Measurements from ENCODE around the gene PILRA.
"Not testable (repeated sequence)": the region's sequence is repeated elsewhere in the genome, so short reads cannot be mapped to it uniquely, and the experiment has no call there.

Gene PILRA

DNA sequence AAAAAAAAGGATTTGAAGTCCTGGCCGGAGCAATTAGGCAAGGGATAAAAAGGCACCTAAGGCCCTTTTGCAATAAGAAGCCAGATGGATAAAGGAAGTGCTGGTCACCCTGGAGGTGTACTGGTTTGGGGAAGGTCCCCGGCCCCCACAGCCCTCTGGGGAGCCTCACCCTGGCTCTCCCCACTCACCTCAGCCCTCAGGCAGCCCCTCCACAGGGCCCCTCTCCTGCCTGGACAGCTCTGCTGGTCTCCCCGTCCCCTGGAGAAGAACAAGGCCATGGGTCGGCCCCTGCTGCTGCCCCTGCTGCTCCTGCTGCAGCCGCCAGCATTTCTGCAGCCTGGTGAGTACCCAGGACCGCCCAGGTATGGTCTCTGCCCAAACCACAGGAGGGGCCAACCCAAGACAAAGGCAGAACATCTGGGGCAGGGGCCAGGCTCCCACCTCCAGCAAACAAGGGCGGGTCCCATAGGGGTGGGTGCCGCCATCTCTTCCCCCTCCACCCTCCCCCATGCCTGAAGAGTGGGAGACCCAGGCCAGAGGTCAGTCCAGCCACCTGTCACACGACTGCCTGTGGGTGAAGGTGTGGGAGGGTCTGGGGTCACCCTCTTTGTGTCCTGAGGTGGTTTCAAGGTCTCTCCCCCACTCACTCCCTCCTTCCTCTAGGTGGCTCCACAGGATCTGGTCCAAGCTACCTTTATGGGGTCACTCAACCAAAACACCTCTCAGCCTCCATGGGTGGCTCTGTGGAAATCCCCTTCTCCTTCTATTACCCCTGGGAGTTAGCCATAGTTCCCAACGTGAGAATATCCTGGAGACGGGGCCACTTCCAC, 15.0 kb upstream of the PILRA start, which contains the start of gene PILRB:
TSS of gene PILRB (plus strand) at position 91 of the 830 bp plus-strand sequence. CDS start at position 277, 186 bp downstream.
- no peak for DNase-seq

DNA sequence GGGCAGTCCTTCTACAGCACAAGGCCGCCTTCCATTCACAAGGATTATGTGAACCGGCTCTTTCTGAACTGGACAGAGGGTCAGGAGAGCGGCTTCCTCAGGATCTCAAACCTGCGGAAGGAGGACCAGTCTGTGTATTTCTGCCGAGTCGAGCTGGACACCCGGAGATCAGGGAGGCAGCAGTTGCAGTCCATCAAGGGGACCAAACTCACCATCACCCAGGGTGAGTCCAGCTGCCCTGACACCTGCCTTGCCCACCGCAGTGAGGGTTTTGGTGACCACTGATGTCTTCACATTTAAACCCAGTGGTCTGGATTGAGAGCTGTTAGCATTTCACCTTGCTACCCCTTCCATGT, 14.5 kb upstream of the PILRA start:
- no peak for DNase-seq

DNA sequence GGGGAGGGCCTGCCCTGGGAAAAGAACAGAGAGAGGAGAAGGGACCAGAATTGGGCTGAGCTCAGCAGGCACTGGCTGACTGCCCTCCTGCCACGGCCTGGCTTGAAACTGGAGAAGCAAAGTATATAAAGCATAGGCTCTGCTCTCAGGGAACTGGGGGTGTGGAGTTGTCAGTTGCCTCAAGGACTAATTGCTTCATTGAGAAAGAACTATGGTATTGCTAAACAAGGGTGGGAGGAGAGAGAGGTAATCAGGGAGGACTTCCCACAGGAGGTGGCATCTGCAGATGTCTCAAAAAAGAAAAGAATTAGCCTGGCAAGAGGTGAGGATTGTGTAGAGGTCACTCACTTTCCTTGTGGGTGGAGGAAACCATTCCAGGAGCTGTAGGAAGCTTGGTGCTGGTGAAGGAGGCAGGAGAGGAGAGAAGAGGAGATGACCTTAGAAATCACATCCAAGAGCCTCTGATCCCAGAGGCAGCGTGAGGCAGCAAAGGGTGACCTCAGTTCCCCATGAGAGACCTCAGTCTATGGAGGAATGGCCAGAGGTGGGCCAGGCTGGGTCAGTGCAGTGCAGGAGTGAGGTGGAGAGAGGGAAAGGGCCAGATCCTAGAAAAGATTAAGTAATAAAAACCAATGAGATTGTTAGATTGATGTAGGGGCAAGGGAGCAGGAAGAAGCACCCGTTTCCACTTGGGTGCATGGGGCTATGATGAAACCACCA, 13.0 kb upstream of the PILRA start:
- no peak for DNase-seq

DNA sequence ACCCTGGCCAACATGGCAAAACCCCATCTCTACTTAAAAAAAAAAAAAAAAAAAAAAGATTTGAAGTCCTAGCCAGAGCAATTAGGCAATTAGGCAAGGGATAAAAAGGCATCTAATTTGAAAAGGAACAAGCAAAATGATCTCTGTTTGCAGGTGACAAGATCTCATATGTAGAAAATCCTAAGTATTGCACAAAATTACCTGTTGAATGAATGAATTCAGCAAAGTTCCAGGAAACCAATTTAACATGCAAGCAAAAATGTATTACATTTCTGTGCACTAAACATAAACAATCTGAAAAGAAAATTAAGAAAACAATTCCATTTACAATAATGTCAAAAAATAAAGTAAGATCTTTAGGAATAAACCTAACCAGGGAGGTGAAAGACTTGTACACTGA, 10.2 kb upstream of the PILRA start:
- no peak for DNase-seq

DNA sequence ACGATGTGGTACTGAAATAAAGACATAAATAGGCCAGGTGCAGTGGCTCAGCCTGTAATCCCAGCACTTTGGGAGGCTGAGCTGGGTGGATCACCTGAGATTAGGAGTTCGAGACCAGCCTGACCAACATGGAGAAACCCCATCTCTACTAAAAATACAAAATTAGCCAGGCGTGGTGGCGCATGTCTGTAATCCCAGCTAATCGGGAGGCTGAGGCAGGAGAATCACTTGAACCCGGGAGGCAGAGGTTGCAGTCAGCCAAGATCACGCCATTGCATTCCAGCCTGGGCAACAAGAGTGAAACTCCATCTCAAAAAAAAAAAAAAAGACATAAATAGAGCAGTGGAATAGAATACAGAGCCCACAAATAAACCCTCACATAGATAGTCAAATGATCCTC, 9.5 kb upstream of the PILRA start:
- DNase-seq, result not testable (repeated sequence)

DNA sequence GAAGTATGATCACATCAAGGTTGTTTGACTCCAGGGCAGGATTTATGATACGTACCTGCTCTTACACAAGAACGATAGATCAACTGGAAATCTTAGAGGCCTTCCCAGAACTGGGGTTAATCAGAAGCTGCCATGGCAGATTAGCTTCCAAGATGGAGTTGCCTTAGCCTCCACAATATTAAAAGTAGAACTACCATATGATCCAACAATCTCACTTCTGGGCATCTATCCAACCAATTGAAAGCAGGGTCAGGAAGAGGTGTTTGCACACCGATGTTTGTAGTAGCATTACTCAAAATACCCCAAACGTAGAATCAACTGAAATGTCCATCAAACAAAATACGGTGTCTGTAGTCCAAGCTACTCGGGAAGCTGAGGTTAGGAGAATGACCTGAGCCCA, 8.8 kb upstream of the PILRA start:
- DNase-seq, result no peak

DNA sequence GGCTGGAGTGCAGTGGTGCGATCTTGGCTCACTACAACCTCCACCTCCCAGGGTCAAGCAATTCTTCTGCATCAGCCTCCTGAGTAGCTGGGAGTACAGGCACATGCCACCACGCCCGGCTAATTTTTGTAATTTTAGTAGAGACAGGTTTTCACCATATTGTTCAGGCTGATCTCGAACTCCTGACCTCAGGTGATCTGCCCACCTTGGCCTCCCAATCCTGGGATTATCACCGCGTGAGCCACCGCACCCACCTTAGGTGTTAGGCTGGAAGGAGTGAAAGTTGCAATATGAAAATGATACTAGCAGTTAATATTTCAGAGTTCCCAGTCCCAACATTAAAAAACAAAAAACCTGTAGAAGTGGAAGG, 7.3 kb upstream of the PILRA start:
- DNase-seq, result not testable (repeated sequence)

DNA sequence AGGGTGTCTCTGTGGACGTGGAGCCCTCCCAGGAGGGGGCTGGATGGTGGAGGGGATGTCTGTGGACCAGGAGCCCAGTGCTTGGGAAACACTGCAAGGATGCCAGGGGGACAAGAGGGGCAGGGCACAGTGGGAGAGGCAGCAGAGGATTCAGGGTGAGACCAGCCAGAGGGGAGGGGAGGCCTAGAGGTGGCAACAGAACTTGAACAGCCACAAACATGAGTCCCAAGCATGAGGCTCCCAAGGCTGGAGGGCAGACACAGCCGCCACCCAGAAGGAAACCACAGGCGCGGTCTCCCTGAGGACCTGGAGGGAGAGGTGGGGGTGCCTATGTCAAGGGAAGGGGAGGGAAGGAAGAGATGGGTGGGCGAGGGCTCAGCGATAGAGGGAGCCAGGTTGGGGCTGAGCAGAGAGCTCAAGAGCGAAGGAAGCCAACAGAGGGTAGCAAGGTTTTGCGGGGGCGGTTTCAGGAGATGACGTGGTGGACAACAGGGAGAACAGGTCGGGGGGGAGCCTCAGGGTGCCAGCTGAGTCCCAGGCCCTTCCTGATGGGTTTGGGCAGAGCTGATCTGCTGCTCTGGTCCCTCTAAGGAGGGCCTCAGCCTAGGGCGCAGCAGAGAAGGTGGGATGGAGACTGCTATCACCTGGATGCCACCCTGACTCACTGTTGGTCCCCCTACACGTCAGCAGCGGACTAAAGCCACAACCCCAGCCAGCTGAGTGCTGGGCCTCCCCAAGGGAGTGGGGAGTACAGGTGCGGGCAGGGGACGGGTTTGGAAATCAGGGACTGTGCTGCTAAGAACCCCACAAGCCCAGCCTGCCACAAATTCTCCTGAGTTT, 6.7 kb upstream of the PILRA start:
- DNase-seq, result no peak

DNA sequence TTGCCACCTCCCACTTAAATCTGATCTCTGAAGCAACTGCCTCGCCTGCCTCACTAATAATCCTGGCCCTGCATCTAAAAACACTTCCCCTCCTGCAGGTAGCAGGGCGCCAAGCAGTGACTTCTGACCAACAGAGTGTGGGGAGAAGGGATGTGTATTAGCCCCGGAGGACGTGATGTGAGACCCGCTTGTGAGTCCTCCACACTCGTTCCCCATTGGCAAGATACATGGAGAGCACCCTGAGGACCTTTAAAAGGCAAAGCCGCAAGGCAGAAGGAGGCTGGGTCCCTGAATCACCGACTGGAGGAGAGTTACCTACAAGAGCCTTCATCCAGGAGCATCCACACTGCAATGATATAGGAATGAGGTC, 6.1 kb upstream of the PILRA start:
- DNase-seq, result no peak

DNA sequence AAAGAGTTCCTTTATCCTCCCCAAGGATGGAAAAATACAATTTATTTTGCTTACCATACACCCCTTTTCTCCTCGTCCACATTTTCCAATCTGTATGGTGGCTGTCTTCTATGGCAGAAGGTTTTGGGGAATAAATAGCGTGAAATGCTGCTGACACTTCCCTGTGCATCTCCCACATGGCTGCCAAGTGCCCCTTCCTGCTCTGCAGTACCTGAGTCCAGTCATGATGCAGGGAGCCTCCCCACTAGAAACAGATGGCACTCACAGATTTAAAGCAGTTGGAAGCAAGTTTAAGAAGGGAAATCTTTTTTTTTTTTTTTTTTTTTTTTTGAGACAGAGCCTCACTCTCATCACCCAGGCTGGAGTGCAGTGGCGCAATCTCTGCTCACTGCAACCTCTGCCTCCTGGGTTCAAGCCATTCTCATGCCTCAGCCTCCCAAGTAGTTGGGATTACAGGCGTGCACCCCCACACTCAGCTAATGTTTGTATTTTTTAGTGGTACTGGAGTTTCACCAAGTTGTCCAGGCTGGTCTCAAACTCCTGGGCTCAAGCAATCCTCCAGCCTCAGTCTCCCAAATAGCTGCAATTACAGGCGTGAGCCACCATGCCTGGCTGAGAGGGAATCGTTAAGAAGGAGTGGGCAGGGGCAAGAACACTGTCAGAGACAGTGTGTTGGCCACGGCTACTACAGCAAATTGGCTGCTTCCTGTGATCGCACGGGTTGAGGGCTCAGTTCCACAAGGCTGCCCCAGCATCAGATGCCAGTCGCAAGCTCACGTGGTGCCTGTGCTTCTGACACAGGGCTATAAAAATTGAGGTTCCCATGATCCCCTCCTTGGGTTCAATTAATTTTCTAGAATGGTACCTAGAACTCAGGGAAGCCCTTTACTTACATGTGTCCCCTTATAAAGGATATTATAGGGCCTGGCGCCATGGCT, 5.3 kb upstream of the PILRA start:
- DNase-seq, result no peak

DNA sequence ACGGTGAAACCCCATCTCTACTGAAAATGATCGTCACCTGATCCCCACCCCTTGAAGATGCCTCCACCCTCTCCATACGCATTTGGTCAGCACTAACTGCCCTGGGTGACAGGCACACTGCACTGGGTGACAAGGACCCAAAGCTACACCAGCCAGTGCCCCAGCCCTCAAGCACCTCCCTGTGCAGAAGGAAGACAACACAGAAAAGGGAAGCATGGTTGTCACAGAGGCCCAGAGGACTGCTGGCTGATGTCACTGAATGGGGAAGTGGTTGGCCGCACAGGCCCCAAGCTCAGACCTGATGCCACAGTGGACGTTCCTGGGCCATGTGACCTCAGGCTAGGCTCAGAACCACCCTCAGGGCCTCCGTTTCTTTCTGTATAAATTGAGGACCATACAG, 4.2 kb upstream of the PILRA start:
- no peak for DNase-seq

DNA sequence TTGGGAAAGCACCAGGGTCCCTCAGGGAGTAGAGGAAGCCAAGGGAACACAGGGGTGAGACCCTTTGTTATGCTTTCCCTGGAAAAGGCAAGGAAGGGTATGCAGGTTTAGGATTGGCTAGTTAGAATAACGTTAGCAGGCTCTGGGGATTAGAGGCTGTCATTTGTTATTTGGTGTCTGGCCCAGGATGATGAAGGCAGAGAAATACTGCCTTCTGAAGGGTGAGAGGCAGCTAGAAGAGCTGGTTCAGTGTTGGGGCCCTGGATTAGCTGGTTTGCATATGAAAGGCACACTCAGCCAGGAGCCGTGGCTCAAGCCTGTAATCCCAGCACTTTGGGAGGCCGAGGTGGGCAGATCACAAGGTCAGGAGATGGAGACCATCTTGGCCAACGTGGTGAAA, 3.0 kb upstream of the PILRA start:
- DNase-seq, result no peak

DNA sequence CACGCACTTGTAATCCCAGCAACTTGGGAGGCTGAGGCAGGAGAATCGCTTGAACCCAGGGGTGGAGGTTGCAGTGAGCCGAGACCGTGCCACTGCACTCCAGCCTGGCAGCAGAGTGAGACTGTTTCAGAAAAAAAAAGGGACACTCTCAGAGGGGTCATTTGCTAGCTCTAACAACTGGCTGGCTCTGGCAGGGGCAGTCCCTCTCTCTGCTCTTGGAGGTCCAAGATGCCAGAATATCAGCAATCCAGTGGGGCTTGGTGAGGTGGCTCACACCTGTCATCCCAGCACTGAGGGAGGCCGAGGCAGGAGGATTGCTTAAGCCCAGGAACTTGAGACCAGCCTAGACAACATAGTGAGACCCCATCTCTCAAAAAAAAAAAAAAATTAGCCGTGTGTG, 2.5 kb upstream of the PILRA start:
- DNase-seq, result no peak

DNA sequence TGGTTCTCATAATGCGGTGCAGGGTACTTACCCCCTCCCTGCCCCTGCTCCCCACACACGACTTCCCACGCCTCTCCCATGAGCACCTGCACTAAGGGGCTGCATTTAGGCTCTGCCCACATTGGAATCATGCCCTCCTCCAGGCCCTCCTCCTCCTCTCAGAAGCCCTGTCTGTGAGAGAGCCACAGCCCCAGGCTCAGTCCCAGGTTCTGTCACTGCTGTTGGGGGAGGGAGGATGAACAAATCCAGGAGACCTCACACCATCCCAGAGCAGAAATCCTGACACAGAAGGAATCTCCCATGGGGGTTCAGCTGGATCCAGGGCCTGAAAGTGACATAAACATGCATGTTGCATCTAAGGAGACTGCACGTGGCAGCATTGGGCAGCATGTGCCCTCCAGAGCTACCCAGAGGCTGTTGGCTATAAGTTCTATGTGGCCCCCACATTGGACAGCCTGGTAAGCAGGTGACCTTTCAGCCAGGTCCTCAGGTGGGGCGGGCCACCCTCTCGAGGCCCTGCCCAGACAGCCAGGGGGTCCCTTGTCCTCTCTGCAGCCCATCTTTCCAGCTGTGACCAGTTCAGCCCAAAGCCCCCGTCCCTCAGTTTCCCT, 1.6 kb upstream of the PILRA start:
- no peak for DNase-seq

DNA sequence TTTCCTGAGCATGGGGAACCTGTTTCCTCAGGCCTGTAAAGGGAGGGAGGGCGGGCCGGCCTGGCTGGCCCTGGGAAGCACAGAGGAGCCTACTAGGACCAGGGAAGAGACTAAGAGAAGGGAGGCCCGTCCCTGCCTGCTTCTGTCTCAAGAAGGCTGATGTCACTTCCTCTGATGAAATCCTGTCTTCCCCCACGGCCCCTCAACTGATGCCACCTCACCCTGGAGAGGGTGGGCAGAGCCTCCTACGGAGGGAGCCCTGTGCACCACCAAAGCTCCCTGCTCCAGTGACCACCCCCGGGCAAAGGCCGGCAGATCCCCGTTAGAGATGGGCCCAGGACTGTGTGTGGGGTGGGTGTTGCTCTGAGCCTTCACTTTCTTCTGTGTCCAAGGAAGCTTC, 1.0 kb upstream of the PILRA start:
- DNase-seq, result no peak

DNA sequence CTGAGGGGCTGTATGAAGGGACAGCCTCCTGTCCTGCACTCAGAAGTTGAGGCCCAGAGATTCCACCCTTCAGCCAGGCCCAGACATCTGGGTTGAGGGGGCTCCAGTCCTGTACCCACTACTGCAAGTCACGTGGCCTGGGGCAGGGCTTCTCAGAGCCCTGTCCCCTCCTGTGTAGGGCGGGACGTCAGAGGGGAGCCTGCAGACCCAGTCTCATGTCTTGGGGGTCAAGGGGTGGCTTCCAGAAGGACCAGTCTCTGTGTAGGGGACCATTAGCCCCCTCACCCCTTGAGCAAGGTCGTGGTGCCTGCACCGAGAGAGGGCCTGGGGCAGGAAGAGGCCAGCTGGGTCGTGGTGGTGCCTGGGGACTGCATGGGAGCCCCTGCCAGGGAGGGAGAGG, 593 bp upstream of the PILRA start:
- no peak for DNase-seq

DNA sequence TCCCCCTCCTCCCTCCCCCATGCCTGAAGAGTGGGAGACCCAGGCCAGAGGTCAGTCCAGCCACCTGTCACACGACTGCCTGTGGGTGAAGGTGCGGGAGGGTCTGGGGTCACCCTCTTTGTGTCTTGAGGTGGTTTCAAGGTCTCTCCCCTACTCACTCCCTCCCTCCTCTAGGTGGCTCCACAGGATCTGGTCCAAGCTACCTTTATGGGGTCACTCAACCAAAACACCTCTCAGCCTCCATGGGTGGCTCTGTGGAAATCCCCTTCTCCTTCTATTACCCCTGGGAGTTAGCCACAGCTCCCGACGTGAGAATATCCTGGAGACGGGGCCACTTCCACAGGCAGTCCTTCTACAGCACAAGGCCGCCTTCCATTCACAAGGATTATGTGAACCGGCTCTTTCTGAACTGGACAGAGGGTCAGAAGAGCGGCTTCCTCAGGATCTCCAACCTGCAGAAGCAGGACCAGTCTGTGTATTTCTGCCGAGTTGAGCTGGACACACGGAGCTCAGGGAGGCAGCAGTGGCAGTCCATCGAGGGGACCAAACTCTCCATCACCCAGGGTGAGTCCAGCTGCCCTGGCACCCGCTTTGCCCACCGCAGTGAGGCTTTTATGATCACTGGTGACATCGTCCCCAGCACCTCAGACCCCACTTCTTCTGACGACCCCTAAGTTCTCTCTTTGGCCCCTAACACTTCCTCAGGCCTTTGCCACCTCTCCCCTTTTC, 747 bp downstream of the PILRA start:
- not testable (repeated sequence) for DNase-seq

DNA sequence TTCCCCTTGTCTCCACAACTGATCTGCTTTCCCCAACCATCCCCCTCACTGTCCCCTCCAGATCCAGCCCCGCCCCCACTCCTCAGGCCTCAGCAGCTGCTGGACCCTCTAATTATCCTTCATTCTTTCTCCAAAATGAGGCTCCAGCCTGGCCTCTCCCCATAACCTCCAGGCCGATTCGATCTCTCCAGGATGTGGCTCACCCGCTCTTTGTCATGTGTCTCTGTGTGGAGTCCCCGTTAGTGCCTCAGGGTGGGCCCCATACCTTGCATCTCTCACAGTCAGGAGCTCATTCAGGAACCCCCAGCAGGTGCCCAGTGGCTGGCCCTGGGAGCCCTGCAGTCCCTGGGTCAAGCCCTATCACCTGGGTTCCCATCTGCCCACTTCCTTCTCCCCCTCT, 1.3 kb downstream of the PILRA start:
- DNase-seq, result no peak

DNA sequence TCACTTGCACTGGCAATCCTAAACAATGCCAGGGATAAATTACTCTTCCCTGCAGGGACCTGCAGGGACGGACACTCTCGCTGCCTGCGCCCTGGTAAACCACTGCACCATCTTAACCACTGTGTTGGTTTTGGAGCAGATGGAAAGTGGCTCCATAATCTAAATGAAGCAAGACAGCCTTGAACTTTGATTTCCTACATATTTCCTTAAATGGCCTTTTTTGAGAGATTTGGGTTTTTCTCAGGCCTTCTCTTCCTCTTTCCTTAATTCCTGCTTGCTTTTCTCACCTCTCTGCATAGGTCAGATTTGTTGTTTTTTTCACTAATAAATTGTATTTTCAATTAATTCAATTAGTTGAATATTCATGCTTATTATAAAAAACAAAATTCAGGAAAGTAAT, 2.8 kb downstream of the PILRA start:
- no peak for DNase-seq

DNA sequence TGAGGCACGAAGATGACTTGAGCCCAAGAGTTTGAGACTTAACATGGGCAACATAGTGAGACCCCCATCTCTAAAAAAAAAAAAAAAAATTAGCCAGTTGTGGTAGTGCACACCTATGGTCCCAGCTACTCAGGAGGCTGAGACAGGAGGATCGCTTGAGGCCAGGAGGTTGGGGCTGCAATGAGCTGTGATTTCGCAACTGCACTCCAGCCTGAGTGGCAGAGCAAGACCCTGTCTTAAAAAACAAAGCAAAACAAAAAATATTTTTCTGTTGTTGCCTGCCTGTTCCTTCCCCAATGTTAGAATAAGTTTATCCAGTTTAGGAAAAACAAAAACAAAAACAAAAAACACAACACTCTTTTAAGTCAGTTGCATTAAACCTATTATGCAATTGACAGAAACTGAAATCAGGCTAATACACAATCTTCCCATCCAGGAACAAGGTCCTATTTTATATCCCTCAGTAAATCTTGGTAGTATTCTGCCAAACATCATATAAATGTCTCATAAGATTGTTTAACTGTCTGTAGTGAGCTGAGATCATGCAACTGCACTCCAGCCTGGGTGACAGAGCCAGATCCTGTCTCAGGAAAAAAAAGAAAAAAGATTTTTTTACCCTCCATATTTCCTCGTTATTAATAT, 4.9 kb downstream of the PILRA start:
- no peak for DNase-seq

DNA sequence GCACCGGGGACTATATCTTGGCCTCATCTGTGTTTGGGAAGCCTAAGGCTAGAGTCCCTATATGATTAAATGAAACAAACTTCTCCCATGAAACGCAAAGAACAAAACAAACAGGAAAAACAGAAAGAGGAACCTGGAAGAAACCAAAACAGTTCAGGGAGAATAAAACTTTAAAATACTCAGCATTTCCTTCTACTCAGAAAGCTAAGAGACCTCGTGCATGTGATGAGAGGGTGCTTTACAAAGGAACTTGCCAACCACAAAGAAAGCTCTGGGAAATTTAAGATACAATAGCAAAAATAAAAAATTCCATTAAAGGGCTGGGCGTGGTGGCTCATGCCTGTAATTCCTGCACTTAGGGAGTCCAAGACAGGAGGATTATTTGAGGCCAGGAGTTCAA, 6.9 kb downstream of the PILRA start:
- DNase-seq, result no peak
